NCI-H1436 treated with DMSO at 0.1 percent for 48 hours (cell line): Measurements from ENCODE around the gene ZNF207.
"Not testable (repeated sequence)": the region's sequence is repeated elsewhere in the genome, so short reads cannot be mapped to it uniquely, and the experiment has no call there.

Source experiments
- DNase-seq: peaks from one replicate; lab custom pipeline; 2025; lab: John Stamatoyannopoulos, UW

ZNF207 gene

GRCh38 chr17:32349854-32350665 is at the start of gene ZNF207:
Gene ZNF207 (plus strand): TSS chr17:32350157. CDS start chr17:32350286, 129 bp downstream.
- DNase-seq, result peak; percentile 94

GRCh38 chr17:32302037-32302436 is 47.9 kb upstream of the ZNF207 start:
- DNase-seq, result no peak

- no peak for DNase-seq
These were observed 46.9 kb upstream of the ZNF207 start for GRCh38 chr17:32302860-32303649.

GRCh38 chr17:32303781-32304288 is 46.1 kb upstream of the ZNF207 start:
- DNase-seq, result peak; percentile 6

- no peak for DNase-seq
These were observed 44.9 kb upstream of the ZNF207 start for GRCh38 chr17:32305049-32305448.

GRCh38 chr17:32307658-32308057 is 42.3 kb upstream of the ZNF207 start:
- no peak for DNase-seq

GRCh38 chr17:32311028-32311536 is 38.9 kb upstream of the ZNF207 start:
- DNase-seq, result no peak

GRCh38 chr17:32314636-32315035 is 35.3 kb upstream of the ZNF207 start:
- no peak for DNase-seq

- DNase-seq, result no peak
These were observed 34.8 kb upstream of the ZNF207 start for GRCh38 chr17:32315171-32315570.

- not testable (repeated sequence) for DNase-seq
These were observed 33.3 kb upstream of the ZNF207 start for GRCh38 chr17:32316653-32317052.

- DNase-seq, result no peak
These were observed 32.6 kb upstream of the ZNF207 start for GRCh38 chr17:32317353-32317752.

GRCh38 chr17:32318071-32318470 is 31.9 kb upstream of the ZNF207 start:
- no peak for DNase-seq

GRCh38 chr17:32319548-32319905 is 30.4 kb upstream of the ZNF207 start:
- peak; percentile 19 for DNase-seq

GRCh38 chr17:32320080-32320479 is 29.9 kb upstream of the ZNF207 start:
- not testable (repeated sequence) for DNase-seq

- no peak for DNase-seq
These were observed 29.1 kb upstream of the ZNF207 start for GRCh38 chr17:32320847-32321246.

GRCh38 chr17:32323046-32323445 is 26.9 kb upstream of the ZNF207 start:
- no peak for DNase-seq

- no peak for DNase-seq
These were observed 26.0 kb upstream of the ZNF207 start for GRCh38 chr17:32323811-32324491.

GRCh38 chr17:32327911-32328310 is 22.0 kb upstream of the ZNF207 start:
- no peak for DNase-seq

- DNase-seq, result no peak
These were observed 19.8 kb upstream of the ZNF207 start for GRCh38 chr17:32330147-32330546.

GRCh38 chr17:32331243-32332040 is 18.5 kb upstream of the ZNF207 start:
- DNase-seq, result no peak

- no peak for DNase-seq
These were observed 16.8 kb upstream of the ZNF207 start for GRCh38 chr17:32333187-32333586.
